Hematopoietic multipotent progenitor cell treated with erythropoietin and hydrocortisone succinate and interleukin-3 and kit ligand, for 15 days (in vitro differentiated cells): ENCODE measurements around the gene SYNE2.
"Not testable (repeated sequence)": the region's sequence is repeated elsewhere in the genome, so short reads cannot be mapped to it uniquely, and the experiment has no call there.

Source experiments
- DNase-seq: peaks from one replicate; pipeline ENCODE4 v3.0.0-alpha.2; 2015; ENCODE audit warnings: low spot score

SYNE2 gene

GRCh38 chr14:64037869-64038745 lies 185.3 kb downstream of the SYNE2 start:
- DNase-seq = not testable (repeated sequence)

GRCh38 chr14:64038841-64039542 lies 186.2 kb downstream of the SYNE2 start:
- no peak for DNase-seq

- no peak for DNase-seq
Measured at GRCh38 chr14:64040044-64040443, 187.2 kb downstream of the SYNE2 start.

GRCh38 chr14:64043296-64043695 lies 190.5 kb downstream of the SYNE2 start:
- DNase-seq = not testable (repeated sequence)

GRCh38 chr14:64045091-64045490 lies 192.3 kb downstream of the SYNE2 start:
- no peak for DNase-seq

GRCh38 chr14:64049616-64050381 lies 197.0 kb downstream of the SYNE2 start:
- no peak for DNase-seq

GRCh38 chr14:64053694-64054669 lies 201.2 kb downstream of the SYNE2 start:
- no peak for DNase-seq

- no peak for DNase-seq
Measured at GRCh38 chr14:64059454-64060198, 206.8 kb downstream of the SYNE2 start.

- DNase-seq = no peak
Measured at GRCh38 chr14:64060199-64060545, 207.4 kb downstream of the SYNE2 start.

GRCh38 chr14:64060648-64061096 lies 207.9 kb downstream of the SYNE2 start:
- DNase-seq = no peak

GRCh38 chr14:64061115-64061514 lies 208.3 kb downstream of the SYNE2 start:
- DNase-seq = no peak

- no peak for DNase-seq
Measured at GRCh38 chr14:64061706-64062105, 208.9 kb downstream of the SYNE2 start.

- DNase-seq = no peak
Measured at GRCh38 chr14:64062381-64063115, 209.7 kb downstream of the SYNE2 start.

GRCh38 chr14:64064447-64064846 lies 211.6 kb downstream of the SYNE2 start:
- DNase-seq = no peak

- no peak for DNase-seq
Measured at GRCh38 chr14:64069634-64070359, 217.0 kb downstream of the SYNE2 start.

- DNase-seq = no peak
Measured at GRCh38 chr14:64074961-64075612, 222.3 kb downstream of the SYNE2 start.

GRCh38 chr14:64075613-64076005 lies 222.8 kb downstream of the SYNE2 start:
- DNase-seq = no peak

- no peak for DNase-seq
Measured at GRCh38 chr14:64080452-64080851, 227.6 kb downstream of the SYNE2 start.
